Breast epithelium (tissue), 3 donors: Measurements from ENCODE around the gene SYNGR1.

ENCODE experiments used
- CTCF ChIP-seq, 3 donors: fragments of 450-650 bp; IDR thresholded peaks; one replicate each; pipeline ENCODE4 v1.5.1; 2016 to 2017; ENCODE audit warnings: antibody characterized with exemption in 3 of 3, mild to moderate bottlenecking in 3 of 3, moderate library complexity in 3 of 3
- POLR2A ChIP-seq: fragments of 450-650 bp; IDR thresholded peaks from one replicate; pipeline ENCODE4 v1.6.1; 2016; ENCODE audit warnings: antibody characterized with exemption, mild to moderate bottlenecking, moderate library complexity

- no peak for TF ChIP-seq CTCF (IDR thresholded peaks at IDR 0.05)
- no peak for TF ChIP-seq POLR2A
Observed at GRCh38 chr22:39317084-39317774, 32.6 kb upstream of the SYNGR1 start.
